ENCODE measurements around the gene HK3.

HK3 gene

GRCh38 chr5:176865964-176866363 is 33.2 kb downstream of the HK3 start:
- DNase-seq = no peak

GRCh38 chr5:176864755-176865154 is 34.4 kb downstream of the HK3 start:
- no peak for DNase-seq

GRCh38 chr5:176863765-176864098 is 35.4 kb downstream of the HK3 start:
- no peak for DNase-seq

- no peak for DNase-seq
These were observed 35.9 kb downstream of the HK3 start for GRCh38 chr5:176863041-176863764.

GRCh38 chr5:176862330-176862995 is 36.7 kb downstream of the HK3 start:
- no peak for DNase-seq

- DNase-seq = no peak
These were observed 37.9 kb downstream of the HK3 start for GRCh38 chr5:176861276-176861675.

- DNase-seq = no peak
These were observed 38.8 kb downstream of the HK3 start for GRCh38 chr5:176860381-176860780.

- no peak for DNase-seq
These were observed 39.2 kb downstream of the HK3 start for GRCh38 chr5:176859916-176860315.

GRCh38 chr5:176857894-176858273 is 41.3 kb downstream of the HK3 start:
- no peak for DNase-seq

- DNase-seq = no peak
These were observed 41.8 kb downstream of the HK3 start for GRCh38 chr5:176857216-176857893.

- no peak for DNase-seq
These were observed 42.4 kb downstream of the HK3 start for GRCh38 chr5:176856746-176857145.

GRCh38 chr5:176855598-176855997 is 43.5 kb downstream of the HK3 start:
- DNase-seq = no peak

- no peak for DNase-seq
These were observed 45.0 kb downstream of the HK3 start for GRCh38 chr5:176854164-176854563.

GRCh38 chr5:176853151-176853778 is 45.9 kb downstream of the HK3 start:
- no peak for DNase-seq

- DNase-seq = no peak
These were observed 47.1 kb downstream of the HK3 start for GRCh38 chr5:176851871-176852658.

GRCh38 chr5:176851380-176851779 is 47.8 kb downstream of the HK3 start:
- DNase-seq = no peak

- DNase-seq = no peak
These were observed 48.5 kb downstream of the HK3 start for GRCh38 chr5:176850371-176851245.

GRCh38 chr5:176849611-176850227 is 49.4 kb downstream of the HK3 start:
- no peak for DNase-seq

- no peak for DNase-seq
These were observed 50.5 kb downstream of the HK3 start for GRCh38 chr5:176848651-176849050.

GRCh38 chr5:176847726-176848290 is 51.3 kb downstream of the HK3 start:
- DNase-seq = no peak

GRCh38 chr5:176847148-176847547 is 52.0 kb downstream of the HK3 start:
- no peak for DNase-seq
